Endothelial cell (in vitro differentiated cells): ENCODE measurements around the gene PPP1R9A. TPM values are rescaled to one million over a fixed set of nuclear protein-coding genes. Genes with fewer than 3 reads are reported as not detected.
A peak's percentile ranks its signal among the peaks of the same experiment; 100 is the strongest.

ENCODE experiments used
- DNase-seq: peaks from one replicate; pipeline ENCODE4 v3.0.0; 2021; ENCODE audit warnings: low spot score
- H3K27ac Mint-ChIP-seq: one replicate; pipeline ENCODE4 v1.8.0; 2021; ENCODE audit warnings: mixed read lengths, inconsistent platforms; ENCODE audit not compliant: unreplicated experiment
- H3K27me3 Mint-ChIP-seq: one replicate; pipeline ENCODE4 v1.8.0; 2021; ENCODE audit warnings: mild to moderate bottlenecking, moderate library complexity, mixed read lengths, inconsistent platforms; ENCODE audit not compliant: unreplicated experiment
- H3K36me3 Mint-ChIP-seq: one replicate; pipeline ENCODE4 v1.8.0; 2021; ENCODE audit warnings: mild to moderate bottlenecking, low read depth, mixed read lengths, inconsistent platforms; ENCODE audit not compliant: unreplicated experiment
- H3K4me1 Mint-ChIP-seq: one replicate; pipeline ENCODE4 v1.8.0; 2021; ENCODE audit warnings: mild to moderate bottlenecking, mixed read lengths, inconsistent platforms; ENCODE audit not compliant: unreplicated experiment
- H3K4me3 Mint-ChIP-seq: one replicate; pipeline ENCODE4 v1.8.0; 2021; ENCODE audit warnings: mild to moderate bottlenecking, mixed read lengths, inconsistent platforms; ENCODE audit not compliant: unreplicated experiment
- H3K9me3 Mint-ChIP-seq: one replicate; pipeline ENCODE4 v1.8.0; 2021; ENCODE audit warnings: mixed read lengths, inconsistent platforms; ENCODE audit not compliant: unreplicated experiment
- CTCF ChIP-seq: fragments of 200-600 bp; sonication (generic); IDR thresholded peaks from one replicate; pipeline ENCODE4 v1.5.0; 2021; ENCODE audit warnings: antibody characterized with exemption; ENCODE audit not compliant: unreplicated experiment
- total RNA-seq: library from RNA; stranded (reverse); fragmentation: NEBNext Ultra II Directional; extraction: Animal tissue kit (Norgen Biotek cat#: 25700); gene quantifications from one replicate; pipeline ENCODE4 v1.2.1, GENCODE V29; 2021; ENCODE audit not compliant: unreplicated experiment

The PPP1R9A gene
- total RNA-seq, 1 donor from 2014 or later, result 22.2 TPM

- Mint-ChIP-seq H3K4me1 (peaks cover 9% of the 10 kb centered on the region), H3K27ac (no peak overlapping the region), H3K4me3 (no peak overlapping the region), H3K36me3 (no peaks in the 10 kb centered on the region), H3K27me3 (no peaks in the 10 kb centered on the region), H3K9me3 (no peaks in the 10 kb centered on the region)
- peak; percentile 62 for DNase-seq
- TF ChIP-seq CTCF, result peak; percentile 82
Measured at GRCh38 chr7:95246831-95247370, 339.5 kb downstream of the PPP1R9A start.

DNA sequence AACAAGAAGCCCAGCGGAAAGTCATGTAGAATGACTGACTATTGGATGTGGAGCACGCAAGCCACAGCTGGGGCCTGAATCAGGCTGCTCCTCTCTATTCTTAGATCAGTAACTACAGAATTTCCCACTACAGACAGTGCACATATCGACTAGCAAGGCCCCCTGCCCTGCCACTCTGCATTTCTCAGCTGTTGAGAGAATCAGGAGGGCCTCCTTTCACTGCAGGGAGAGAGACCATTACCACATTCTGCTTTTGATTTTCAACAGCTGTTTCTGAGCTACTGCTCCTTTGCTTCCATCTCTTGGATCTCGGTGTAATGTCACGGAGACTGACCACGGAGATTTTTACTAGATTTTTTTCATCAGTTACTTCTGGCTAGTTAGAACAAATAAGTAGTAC, 343.2 kb downstream of the PPP1R9A start:
- peaks cover 9% of the 10 kb centered on the region for H3K4me1 Mint-ChIP-seq
- H3K9me3 Mint-ChIP-seq, result no peaks in the 10 kb centered on the region
- TF ChIP-seq CTCF, result no peak
- no peaks in the 10 kb centered on the region for H3K36me3 Mint-ChIP-seq
- H3K27me3 Mint-ChIP-seq, result no peaks in the 10 kb centered on the region
- H3K27ac Mint-ChIP-seq, result no peak overlapping the region
- no peak for DNase-seq
- no peak overlapping the region for H3K4me3 Mint-ChIP-seq

- H3K4me1 Mint-ChIP-seq, result peaks cover 1% of the 10 kb centered on the region
- H3K9me3 Mint-ChIP-seq, result no peaks in the 10 kb centered on the region
- no peaks in the 10 kb centered on the region for H3K36me3 Mint-ChIP-seq
- no peaks in the 10 kb centered on the region for H3K27me3 Mint-ChIP-seq
- no peak overlapping the region for H3K4me3 Mint-ChIP-seq
- no peak for DNase-seq
- TF ChIP-seq CTCF, result no peak
- H3K27ac Mint-ChIP-seq, result no peak overlapping the region
Measured at GRCh38 chr7:95251966-95252365, 344.6 kb downstream of the PPP1R9A start.

DNA sequence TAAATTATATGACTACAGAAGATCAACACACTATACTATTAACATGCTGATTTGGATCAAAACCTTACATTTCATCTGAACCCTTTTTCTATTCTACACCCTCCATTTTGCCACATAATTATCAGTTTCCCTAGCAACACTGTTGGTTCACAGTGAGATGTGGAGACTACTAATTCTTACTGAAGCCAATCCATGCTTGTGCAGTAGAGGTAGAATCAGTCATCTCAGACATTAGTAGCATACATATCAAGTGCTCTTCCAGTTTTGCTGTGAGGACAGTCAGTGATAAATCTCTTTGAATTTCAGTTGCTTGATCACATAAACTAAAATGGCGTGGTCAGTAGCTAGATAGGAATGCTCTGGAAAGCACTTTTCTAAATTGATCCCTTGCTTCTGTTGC, 346.6 kb downstream of the PPP1R9A start:
- TF ChIP-seq CTCF, result no peak
- DNase-seq, result no peak
- H3K27ac Mint-ChIP-seq, result no peak overlapping the region
- no peaks in the 10 kb centered on the region for H3K27me3 Mint-ChIP-seq
- H3K4me3 Mint-ChIP-seq, result no peak overlapping the region
- H3K4me1 Mint-ChIP-seq, result no peaks in the 10 kb centered on the region
- no peaks in the 10 kb centered on the region for H3K9me3 Mint-ChIP-seq
- H3K36me3 Mint-ChIP-seq, result no peaks in the 10 kb centered on the region

- Mint-ChIP-seq H3K27me3 (no peaks in the 10 kb centered on the region), H3K9me3 (no peaks in the 10 kb centered on the region), H3K36me3 (no peaks in the 10 kb centered on the region), H3K4me1 (no peaks in the 10 kb centered on the region), H3K27ac (no peak overlapping the region), H3K4me3 (no peak overlapping the region)
- DNase-seq, result no peak
- TF ChIP-seq CTCF, result no peak
Measured at GRCh38 chr7:95255691-95256090, 348.3 kb downstream of the PPP1R9A start.
